Panc1 (cell line): Measurements from ENCODE around the gene LIM2. TPM values are rescaled to one million over a fixed set of nuclear protein-coding genes. Genes with fewer than 3 reads are reported as not detected.

Source experiments
- ATAC-seq: fragments of 200-7000 bp; cut with Tn5 transposase; 2 replicates; pipeline ENCODE4 v1.9.1; 2020; ENCODE audit warnings: mild to moderate bottlenecking, moderate library complexity
- BruUV-seq: library from RNA; stranded (reverse); fragments of 400-500 nt; replicated peaks from 2 replicates; lab custom pipeline; 2021; lab: Mats Ljungman, UMichigan
- CTCF ChIA-PET: fragments of 300-600 bp; sonication (Branson Sonifier 250); formaldehyde crosslinking; loops from one replicate; lab custom pipeline; 2022; ENCODE audit warnings: antibody characterized with exemption; lab: Charles Lee
- POLR2A ChIA-PET: fragments of 300-600 bp; sonication (Branson Sonifier 250); formaldehyde crosslinking; loops from one replicate; lab custom pipeline; 2022; ENCODE audit warnings: antibody characterized with exemption; lab: Charles Lee
- DNase-seq: peaks from one replicate; pipeline ENCODE4 v3.0.0-alpha.2; 2010; ENCODE audit warnings: low read depth, low spot score
- H3K27ac ChIP-seq: 2 replicates; pipeline ENCODE4 v1.5.1; 2011; ENCODE audit warnings: mild to moderate bottlenecking, low read length, inconsistent platforms
- H3K27me3 ChIP-seq: fragments of 200-500 bp; sonication (Bioruptor generic); 2 replicates; pipeline ENCODE4 v1.6.0; 2014; ENCODE audit warnings: low read length, inconsistent platforms; ENCODE audit not compliant: control insufficient read depth, insufficient read depth
- H3K36me3 ChIP-seq: fragments of 200-500 bp; sonication (Bioruptor generic); 2 replicates; pipeline ENCODE4 v1.5.1; 2014; ENCODE audit warnings: inconsistent platforms, mild to moderate bottlenecking, low read length, moderate library complexity; ENCODE audit not compliant: control insufficient read depth, insufficient read depth
- H3K4me1 ChIP-seq: 2 replicates; pipeline ENCODE4 v1.5.1; 2011; ENCODE audit warnings: inconsistent platforms, mild to moderate bottlenecking, low read length, moderate library complexity; ENCODE audit not compliant: control insufficient read depth, insufficient read depth
- H3K4me3 ChIP-seq, 2 experiments: 2 replicates each; pipeline ENCODE4 v1.5.1; 2011 to 2012; ENCODE audit warnings: low read depth in 2 of 2, low read length in 2 of 2, mild to moderate bottlenecking in 2 of 2, inconsistent platforms in 1 of 2, moderate library complexity in 1 of 2
- H3K9me3 ChIP-seq: fragments of 200-500 bp; sonication (Bioruptor generic); 2 replicates; pipeline ENCODE4 v1.5.1; 2014; ENCODE audit warnings: low read depth, mild to moderate bottlenecking, inconsistent platforms, low read length, moderate library complexity; ENCODE audit not compliant: control insufficient read depth, insufficient read depth
- CTCF ChIP-seq: fragments of 450-650 bp; IDR thresholded peaks from 2 replicates; pipeline ENCODE4 v1.5.1; 2017; ENCODE audit warnings: mild to moderate bottlenecking
- POLR2AphosphoS5 ChIP-seq: IDR thresholded peaks from 2 replicates; pipeline ENCODE4 v1.6.1; 2012; ENCODE audit warnings: mild to moderate bottlenecking, low read depth, low read length, moderate library complexity
- REST ChIP-seq, 2 experiments: IDR thresholded peaks; 2 replicates each; pipeline ENCODE4 v1.6.1; 2011 to 2012; ENCODE audit warnings: low read depth in 2 of 2, control low read depth in 1 of 2, low read length in 1 of 2, mild to moderate bottlenecking in 1 of 2, moderate library complexity in 1 of 2; ENCODE audit not compliant: insufficient read depth in 1 of 2
- SIN3A ChIP-seq: IDR thresholded peaks from 2 replicates; pipeline ENCODE4 v1.6.1; 2012; ENCODE audit warnings: low read depth, mild to moderate bottlenecking, low read length, moderate library complexity, borderline replicate concordance; ENCODE audit not compliant: insufficient read depth
- TCF7L2 ChIP-seq: IDR thresholded peaks from 2 replicates; pipeline ENCODE4 v1.6.1; 2011; ENCODE audit warnings: mild to moderate bottlenecking, low read depth, low read length, inconsistent platforms
- in situ Hi-C: cut with HindIII; loops from 2 replicates; pipeline ENCODE4 v1.10.0; 2016; ENCODE audit warnings: low sequenced_read_pairs, low pct_unique_long_range_greater_than_20kb
- intact Hi-C: fragments of 100-400 bp; cut with micrococcal nuclease; formaldehyde crosslinking; loops from one replicate; pipeline ENCODE4 v1.10.0; 2022; ENCODE audit not compliant: unreplicated experiment
- total RNA-seq: library from RNA; stranded (reverse); gene quantifications from one replicate; pipeline ENCODE4 v1.2.1, GENCODE V29; 2021; ENCODE audit not compliant: unreplicated experiment

Gene LIM2
- total RNA-seq, 1 experiment from 2014 or later, result not detected

- intact Hi-C loops, result loop anchor here (5.0 to 10.0 kb wide), 2 partner anchors 67 to 315 kb away; no protein-coding TSS in a partner anchor
- no peak for DNase-seq
- Histone ChIP-seq H3K27me3 (no peaks in the 10 kb centered on the region), H3K36me3 (no peaks in the 10 kb centered on the region), H3K9me3 (no peaks in the 10 kb centered on the region), H3K4me1 (no peaks in the 10 kb centered on the region), H3K27ac (0 out of 2 replicates have a peak overlapping the region, but pooled peaks have one; percentile 34), H3K4me3 (peak overlapping the region; percentile 49 to 81)
- peak; percentile 46 for TF ChIP-seq CTCF
- peak; percentile 37; the same call in 1 of the 2 replicates for TF ChIP-seq POLR2AphosphoS5
- TF ChIP-seq REST (IDR thresholded peaks at IDR 0.05; ENCODE audit: insufficient read depth in 1 of 2, low read depth in 2 of 2, low read length in 1 of 2), result no peak
- no TSS peak for BruUV-seq
- POLR2A ChIA-PET, result interaction anchor here (0.6 to 0.7 kb wide), 2 partner anchors 60 to 121 kb away, joined by 3 read pairs; no protein-coding TSS in a partner anchor
- ATAC-seq, result peak; percentile 89
- in situ Hi-C loops, result no loop called here
- CTCF ChIA-PET, result interaction anchor here (0.5 to 0.7 kb wide), 2 partner anchors 48 to 80 kb away, joined by 7 to 14 read pairs; partner anchors contain the start of gene LIM2
Observed at GRCh38 chr19:51339687-51340656, 47.8 kb downstream of the LIM2 start.

- intact Hi-C loops, result loop anchor here (5.0 to 10.0 kb wide), 2 partner anchors 68 to 316 kb away; no protein-coding TSS in a partner anchor
- TF ChIP-seq POLR2AphosphoS5 (no peak), TCF7L2 (no peak), CTCF (no peak), SIN3A (no peak), REST (IDR thresholded peaks at IDR 0.05; ENCODE audit: insufficient read depth in 1 of 2, low read depth in 2 of 2, low read length in 1 of 2) (no peak)
- no peaks in the 10 kb centered on the region for H3K9me3 ChIP-seq
- no peak for DNase-seq
- peak overlapping the region; percentile 49 to 81 for H3K4me3 ChIP-seq
- no peaks in the 10 kb centered on the region for H3K4me1 ChIP-seq
- in situ Hi-C loops, result no loop called here
- no peaks in the 10 kb centered on the region for H3K36me3 ChIP-seq
- peak overlapping the region; percentile 8; the same call in 1 of the 2 replicates for H3K27ac ChIP-seq
- CTCF ChIA-PET, result interaction anchor here (0.7 kb wide), 1 partner anchor 48 kb away, joined by 7 read pairs; the partner anchor contains the start of gene LIM2
- ATAC-seq, result peak; percentile 3; the same call in 1 of the 2 replicates
- POLR2A ChIA-PET, result interaction anchor here (0.6 to 0.7 kb wide), 2 partner anchors 59 to 122 kb away, joined by 3 read pairs; no protein-coding TSS in a partner anchor
- no peaks in the 10 kb centered on the region for H3K27me3 ChIP-seq
- BruUV-seq, result no TSS peak
Observed at GRCh38 chr19:51339313-51339686, 48.5 kb downstream of the LIM2 start.
